GM12892 (cell line): ENCODE data around the gene KLHL35.

ENCODE experiments used
- POLR2A ChIP-seq: IDR thresholded peaks from 2 replicates; pipeline ENCODE4 v1.6.1; 2011; ENCODE audit warnings: low read depth, low read length, control low read depth
- POLR2AphosphoS5 ChIP-seq: IDR thresholded peaks from 2 replicates; pipeline ENCODE4 v1.6.1; 2011; ENCODE audit warnings: low read depth, low read length, control low read depth

GRCh38 chr11:75469785-75470405 lies 36.9 kb upstream of the KLHL35 start:
- TF ChIP-seq POLR2AphosphoS5: no peak
- no peak for TF ChIP-seq POLR2A
